Retina (tissue), 1 donor: ENCODE data around the gene POC1A.

Experiments
- DNase-seq: peaks from one replicate; pipeline ENCODE4 v3.0.0-alpha.2; 2016

Gene POC1A

GRCh38 chr3:52150357-52150756, 3.9 kb downstream of the POC1A start:
- DNase-seq: no peak

- DNase-seq: no peak
These were observed 4.5 kb downstream of the POC1A start for GRCh38 chr3:52149726-52150125.

GRCh38 chr3:52149021-52149420, 5.2 kb downstream of the POC1A start:
- DNase-seq: no peak

- no peak for DNase-seq
These were observed 6.4 kb downstream of the POC1A start for GRCh38 chr3:52147804-52148203.

- DNase-seq: no peak
These were observed 7.4 kb downstream of the POC1A start for GRCh38 chr3:52146811-52147210.

- DNase-seq: no peak
These were observed 8.0 kb downstream of the POC1A start for GRCh38 chr3:52146189-52146588.

- no peak for DNase-seq
These were observed 8.5 kb downstream of the POC1A start for GRCh38 chr3:52145736-52146110.

GRCh38 chr3:52144796-52145735, 9.2 kb downstream of the POC1A start:
- no peak for DNase-seq

- DNase-seq: peak; percentile 82
These were observed 10.0 kb downstream of the POC1A start for GRCh38 chr3:52144034-52144795.

- no peak for DNase-seq
These were observed 10.6 kb downstream of the POC1A start for GRCh38 chr3:52143616-52144015.

GRCh38 chr3:52143156-52143555, 11.1 kb downstream of the POC1A start:
- no peak for DNase-seq

GRCh38 chr3:52141751-52142150, 12.5 kb downstream of the POC1A start:
- no peak for DNase-seq

GRCh38 chr3:52140769-52141168, 13.5 kb downstream of the POC1A start:
- DNase-seq: no peak

- DNase-seq: no peak
These were observed 14.2 kb downstream of the POC1A start for GRCh38 chr3:52140000-52140399.

- DNase-seq: no peak
These were observed 16.9 kb downstream of the POC1A start for GRCh38 chr3:52137311-52137710.

- no peak for DNase-seq
These were observed 17.7 kb downstream of the POC1A start for GRCh38 chr3:52136513-52136912.

GRCh38 chr3:52135332-52135731, 18.9 kb downstream of the POC1A start:
- DNase-seq: no peak

- DNase-seq: no peak
These were observed 19.5 kb downstream of the POC1A start for GRCh38 chr3:52134761-52135160.

- no peak for DNase-seq
These were observed 21.3 kb downstream of the POC1A start for GRCh38 chr3:52132930-52133329.

GRCh38 chr3:52132041-52132440, 22.2 kb downstream of the POC1A start:
- no peak for DNase-seq

- no peak for DNase-seq
These were observed 23.1 kb downstream of the POC1A start for GRCh38 chr3:52130966-52131622.

- DNase-seq: no peak
These were observed 26.0 kb downstream of the POC1A start for GRCh38 chr3:52128118-52128683.

GRCh38 chr3:52126500-52126899, 27.7 kb downstream of the POC1A start:
- no peak for DNase-seq
